Stimulated activated naive CD8-positive, alpha-beta T cell treated with anti-CD3 and anti-CD28 coated beads, Interleukin-15, Interleukin-2, amounts not matched to agents 100 ng/mL and 50 ng/mL, for 24 hours (primary cell): ENCODE results near the gene TOX4.
A peak's percentile ranks its signal among the peaks of the same experiment; 100 is the strongest.

ENCODE experiments used
- H3K27ac Mint-ChIP-seq: one replicate; pipeline ENCODE4 v1.8.0; 2021; ENCODE audit warnings: mild to moderate bottlenecking, mixed read lengths
- H3K27me3 Mint-ChIP-seq: one replicate; pipeline ENCODE4 v1.8.0; 2021; ENCODE audit warnings: mixed read lengths
- H3K36me3 Mint-ChIP-seq: one replicate; pipeline ENCODE4 v1.8.0; 2021; ENCODE audit warnings: low read depth, mixed read lengths
- H3K4me1 Mint-ChIP-seq: one replicate; pipeline ENCODE4 v1.8.0; 2021; ENCODE audit warnings: low read depth, mixed read lengths
- H3K4me3 Mint-ChIP-seq: one replicate; pipeline ENCODE4 v1.8.0; 2021; ENCODE audit warnings: mild to moderate bottlenecking, mixed read lengths
- H3K9me3 Mint-ChIP-seq: one replicate; pipeline ENCODE4 v1.8.0; 2021; ENCODE audit warnings: mixed read lengths

Gene TOX4

DNA sequence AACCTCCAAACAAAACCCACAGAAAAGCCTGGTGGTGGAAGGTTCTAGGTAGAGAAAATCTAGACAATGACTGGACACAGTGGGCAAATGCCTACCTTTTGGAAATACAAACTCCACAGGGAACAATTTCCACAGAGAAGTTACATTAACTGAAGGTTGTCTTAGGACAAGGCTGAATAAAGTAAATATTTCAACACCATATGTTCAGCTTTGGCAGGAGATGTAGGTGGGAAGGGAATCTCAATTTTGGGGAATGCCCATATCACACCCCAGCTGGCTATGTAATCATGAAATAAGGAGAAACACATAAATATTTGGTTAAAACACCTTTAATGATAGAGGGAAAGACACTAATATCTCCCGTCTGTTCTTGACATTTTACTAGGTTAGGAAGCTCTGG lies 43.8 kb downstream of the TOX4 start:
- no peaks in the 10 kb centered on the region for H3K9me3 Mint-ChIP-seq
- H3K27ac Mint-ChIP-seq, result no peak overlapping the region
- peaks cover 3% of the 10 kb centered on the region for H3K4me1 Mint-ChIP-seq
- H3K27me3 Mint-ChIP-seq, result peaks cover 5% of the 10 kb centered on the region
- no peak overlapping the region for H3K4me3 Mint-ChIP-seq
- no peaks in the 10 kb centered on the region for H3K36me3 Mint-ChIP-seq

DNA sequence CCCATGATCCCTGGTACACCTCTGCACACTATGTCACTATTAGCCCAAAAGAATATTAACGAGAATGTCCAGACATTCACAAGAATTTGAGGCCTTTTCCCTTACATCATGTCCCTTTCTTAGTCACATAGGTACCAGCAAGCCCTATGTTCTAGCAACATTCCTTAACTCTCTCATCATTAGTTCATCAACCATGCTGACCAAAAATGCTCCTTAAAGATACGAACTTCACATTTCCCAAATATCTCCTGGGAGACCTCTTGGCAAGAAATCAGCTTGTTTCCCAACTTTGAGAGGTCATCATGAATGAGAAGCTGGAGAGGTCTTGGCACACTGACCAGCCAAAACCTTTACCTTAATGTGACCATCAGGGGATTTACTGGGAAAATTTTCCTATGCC lies 44.5 kb downstream of the TOX4 start:
- H3K9me3 Mint-ChIP-seq, result no peaks in the 10 kb centered on the region
- H3K4me1 Mint-ChIP-seq, result peaks cover 4% of the 10 kb centered on the region
- no peaks in the 10 kb centered on the region for H3K27me3 Mint-ChIP-seq
- H3K4me3 Mint-ChIP-seq, result no peak overlapping the region
- no peaks in the 10 kb centered on the region for H3K36me3 Mint-ChIP-seq
- H3K27ac Mint-ChIP-seq, result no peak overlapping the region

DNA sequence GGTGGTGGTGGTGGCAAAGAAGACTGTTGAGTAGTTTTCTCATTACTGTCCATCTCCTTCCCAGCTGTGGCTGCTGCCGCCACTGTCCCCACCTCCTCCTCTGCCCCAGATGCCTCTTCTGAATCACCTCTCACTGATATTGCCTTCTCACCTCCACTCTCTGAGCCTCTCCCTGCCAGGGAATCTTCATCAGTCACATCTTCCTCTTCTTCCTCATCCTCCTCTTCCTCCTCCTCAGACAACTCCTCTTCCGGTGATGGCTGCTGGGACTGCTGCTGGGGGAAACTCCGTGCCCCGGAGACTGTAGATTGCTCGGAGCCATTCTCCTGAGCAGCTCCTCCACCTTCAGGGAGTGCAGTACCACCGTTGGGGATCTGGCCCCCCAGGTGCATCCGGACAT lies 46.2 kb downstream of the TOX4 start:
- Mint-ChIP-seq H3K4me1 (peaks cover 14% of the 10 kb centered on the region), H3K4me3 (no peak overlapping the region), H3K27ac (no peak overlapping the region), H3K9me3 (no peaks in the 10 kb centered on the region), H3K27me3 (no peaks in the 10 kb centered on the region), H3K36me3 (no peaks in the 10 kb centered on the region)

DNA sequence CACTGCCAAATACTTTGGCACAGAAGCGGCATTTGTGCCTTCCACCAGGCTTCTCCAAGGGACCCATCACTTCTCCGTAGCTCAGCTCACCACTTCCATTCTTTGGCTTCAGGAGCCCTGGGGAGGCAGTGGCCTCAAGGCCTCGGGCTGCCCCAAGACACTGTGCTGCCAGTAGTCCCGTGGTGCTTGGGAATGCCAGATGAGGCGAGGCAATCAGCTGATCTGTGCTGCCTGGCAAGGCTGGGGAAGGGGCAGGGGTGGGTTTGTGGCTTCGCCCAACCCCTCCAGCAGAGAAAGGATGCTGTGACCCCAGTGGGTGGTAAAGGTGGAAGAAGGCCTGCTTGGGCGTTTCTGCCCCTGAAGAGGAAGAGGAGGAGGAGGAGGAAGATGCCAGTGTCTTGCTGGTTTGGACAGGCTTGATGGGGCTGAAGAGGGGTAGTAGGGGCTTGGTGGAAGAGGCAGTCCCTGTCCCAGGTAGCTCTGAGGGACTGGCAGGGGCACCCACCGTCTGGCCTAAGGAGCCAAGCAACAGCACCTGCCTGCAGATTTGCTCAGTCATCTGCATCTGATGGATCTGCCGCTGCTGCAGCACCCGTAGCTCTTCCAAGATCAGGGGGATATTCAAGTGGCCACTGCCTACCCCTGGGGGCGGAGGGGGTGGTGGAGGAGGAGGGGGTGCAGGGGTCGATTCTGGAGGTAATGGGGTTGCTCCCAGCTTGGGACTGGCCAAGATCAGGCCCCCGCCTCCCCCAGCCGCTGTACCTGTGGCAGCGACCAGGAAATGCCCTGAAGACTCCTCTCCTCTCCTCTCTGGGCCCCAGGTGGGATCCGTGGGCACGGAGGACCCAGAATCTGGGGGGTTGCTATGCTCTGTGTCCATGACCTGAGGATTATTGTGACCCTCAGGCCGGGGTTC lies 47.8 kb downstream of the TOX4 start:
- peak overlapping the region; percentile 82 for H3K4me3 Mint-ChIP-seq
- H3K36me3 Mint-ChIP-seq, result no peaks in the 10 kb centered on the region
- no peaks in the 10 kb centered on the region for H3K9me3 Mint-ChIP-seq
- peaks cover 14% of the 10 kb centered on the region for H3K4me1 Mint-ChIP-seq
- peak overlapping the region; percentile 84 for H3K27ac Mint-ChIP-seq
- H3K27me3 Mint-ChIP-seq, result no peaks in the 10 kb centered on the region

GRCh38 chr14:21525571-21525961 lies 48.6 kb downstream of the TOX4 start:
- H3K27ac Mint-ChIP-seq, result peak overlapping the region; percentile 84
- H3K4me1 Mint-ChIP-seq, result peaks cover 14% of the 10 kb centered on the region
- H3K36me3 Mint-ChIP-seq, result no peaks in the 10 kb centered on the region
- peak overlapping the region; percentile 82 for H3K4me3 Mint-ChIP-seq
- H3K9me3 Mint-ChIP-seq, result no peaks in the 10 kb centered on the region
- no peaks in the 10 kb centered on the region for H3K27me3 Mint-ChIP-seq

GRCh38 chr14:21525962-21526671 lies 49.1 kb downstream of the TOX4 start, which contains the start of gene SALL2:
TSS of gene SALL2 (minus strand) at chr14:21526346. CDS start at chr14:21526127, 219 bp downstream.
- Mint-ChIP-seq H3K27ac (peak within 1 kb of the TSS; percentile 84), H3K4me3 (peak within 1 kb of the TSS; percentile 82), H3K4me1 (peaks cover 14% of the 10 kb centered on the region), H3K36me3 (no peaks in the 10 kb centered on the region), H3K27me3 (no peaks in the 10 kb centered on the region), H3K9me3 (no peaks in the 10 kb centered on the region)

DNA sequence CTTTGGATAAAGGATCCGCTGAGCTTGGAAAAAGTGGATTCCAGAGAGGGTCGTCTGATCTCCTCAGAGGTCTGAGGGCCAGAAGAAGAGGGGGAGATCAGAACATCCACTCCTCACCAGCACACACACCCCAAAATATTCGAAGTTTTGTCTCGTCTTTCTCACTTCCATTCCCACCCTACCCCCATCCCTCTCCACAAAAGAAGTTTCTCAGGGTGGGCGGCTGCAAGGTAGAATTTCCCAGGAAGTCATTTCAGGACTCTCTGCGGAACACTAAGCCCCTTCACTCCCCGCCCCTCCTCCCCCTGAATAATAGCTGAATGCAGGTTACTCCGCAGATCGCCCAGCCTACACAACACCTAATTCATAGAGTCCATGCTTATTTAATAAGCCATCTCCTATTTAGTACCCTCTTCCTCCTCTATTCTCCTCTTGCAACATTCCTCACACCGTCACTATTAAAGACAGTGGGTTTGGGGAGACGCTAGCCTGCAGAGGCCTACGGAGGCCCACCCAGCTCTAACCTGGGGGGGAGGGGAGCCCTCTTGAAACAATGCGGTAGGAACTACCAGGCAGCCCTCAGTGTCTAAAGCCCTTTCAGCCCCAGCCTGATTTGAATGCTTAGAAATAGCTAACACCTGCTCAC lies 49.8 kb downstream of the TOX4 start:
- peak overlapping the region; percentile 82 for H3K4me3 Mint-ChIP-seq

GRCh38 chr14:21527318-21527679 lies 50.3 kb downstream of the TOX4 start:
- Mint-ChIP-seq H3K27me3 (no peaks in the 10 kb centered on the region), H3K9me3 (no peaks in the 10 kb centered on the region), H3K4me3 (peak overlapping the region; percentile 82), H3K27ac (peak overlapping the region; percentile 49), H3K4me1 (peaks cover 14% of the 10 kb centered on the region), H3K36me3 (no peaks in the 10 kb centered on the region)

More for the DNA sequence above, 49.8 kb downstream of the TOX4 start:
- H3K4me1 Mint-ChIP-seq, result peaks cover 14% of the 10 kb centered on the region
- peak overlapping the region; percentile 49 for H3K27ac Mint-ChIP-seq
- no peaks in the 10 kb centered on the region for H3K36me3 Mint-ChIP-seq
- no peaks in the 10 kb centered on the region for H3K9me3 Mint-ChIP-seq
- H3K27me3 Mint-ChIP-seq, result no peaks in the 10 kb centered on the region

DNA sequence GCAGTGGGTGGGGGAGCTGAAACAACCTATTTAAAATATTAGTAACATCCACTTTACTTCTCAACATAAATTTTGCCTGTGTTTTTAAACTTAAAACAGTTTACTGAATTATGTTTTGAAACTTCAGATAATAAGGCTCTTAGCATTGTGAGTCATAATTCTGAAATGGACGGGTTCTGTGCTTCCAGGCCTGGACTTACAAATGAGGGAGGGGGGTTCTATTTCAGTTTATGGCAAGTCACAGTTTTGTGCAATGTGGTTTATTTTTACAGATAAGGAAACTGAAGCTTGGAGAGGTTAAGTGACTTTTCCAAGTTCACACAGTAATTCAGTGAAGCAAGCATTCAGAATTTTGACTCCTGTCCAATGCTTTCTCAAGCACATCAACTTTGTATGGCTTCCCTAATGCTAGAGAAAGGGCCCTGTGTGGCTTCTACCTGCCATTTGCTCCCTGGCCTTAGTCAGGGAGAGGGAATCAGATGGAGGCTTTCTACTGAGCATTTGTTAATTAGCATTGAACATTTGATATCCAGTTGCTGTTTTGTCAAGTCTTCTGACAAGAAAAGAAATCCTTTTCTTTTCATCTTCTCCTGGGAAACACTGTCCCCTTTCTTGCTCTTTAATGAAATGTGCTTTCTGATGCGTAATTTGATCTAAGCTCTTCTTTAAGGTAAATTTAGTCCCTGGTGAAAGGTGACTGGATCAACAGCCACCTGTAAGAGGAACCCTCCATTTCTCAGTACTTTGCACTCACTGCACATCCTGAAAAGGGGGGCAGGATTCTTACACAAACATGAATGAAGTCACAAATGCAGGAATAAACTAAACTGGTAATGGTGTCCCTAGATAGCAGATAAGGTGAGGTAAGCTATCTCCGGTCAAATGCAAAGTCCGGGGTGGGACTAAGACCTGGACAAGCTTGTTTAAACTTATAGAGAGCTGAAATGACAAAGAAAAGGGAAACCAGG lies 51.7 kb downstream of the TOX4 start:
- no peak overlapping the region for H3K27ac Mint-ChIP-seq
- peaks cover 4% of the 10 kb centered on the region for H3K27me3 Mint-ChIP-seq

DNA sequence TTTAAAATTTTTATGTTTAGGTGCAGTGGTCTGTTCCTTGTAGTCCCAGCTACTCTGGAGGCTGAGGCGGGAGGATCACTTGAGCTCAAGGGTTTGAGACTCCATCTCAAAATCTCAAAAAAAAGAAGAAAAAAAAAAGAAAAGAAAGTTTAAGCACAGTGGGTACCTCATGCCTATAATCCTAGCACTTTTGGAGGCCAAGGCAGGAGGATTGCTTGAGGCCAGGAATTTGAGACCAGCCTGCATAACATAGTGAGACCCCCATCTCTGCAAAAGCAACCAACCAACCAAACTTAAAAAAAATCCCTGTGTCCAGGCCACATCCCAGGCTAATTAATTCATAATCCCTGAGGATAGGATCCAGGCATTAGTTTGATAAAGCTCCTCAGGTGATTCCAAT lies 52.5 kb downstream of the TOX4 start:
- H3K4me3 Mint-ChIP-seq, result no peak overlapping the region
- H3K4me1 Mint-ChIP-seq, result peaks cover 14% of the 10 kb centered on the region
- peaks cover 8% of the 10 kb centered on the region for H3K27me3 Mint-ChIP-seq
- H3K27ac Mint-ChIP-seq, result no peak overlapping the region
- H3K9me3 Mint-ChIP-seq, result no peaks in the 10 kb centered on the region
- no peaks in the 10 kb centered on the region for H3K36me3 Mint-ChIP-seq

More for the DNA sequence above, 51.7 kb downstream of the TOX4 start:
- Mint-ChIP-seq H3K4me3 (no peak overlapping the region), H3K36me3 (no peaks in the 10 kb centered on the region), H3K4me1 (peaks cover 14% of the 10 kb centered on the region), H3K9me3 (no peaks in the 10 kb centered on the region)

- Mint-ChIP-seq H3K27me3 (peaks cover 39% of the 10 kb centered on the region), H3K36me3 (no peaks in the 10 kb centered on the region), H3K4me1 (peaks cover 6% of the 10 kb centered on the region), H3K27ac (no peak overlapping the region), H3K9me3 (no peaks in the 10 kb centered on the region), H3K4me3 (no peak overlapping the region)
Observed at GRCh38 chr14:21533294-21533693, 56.3 kb downstream of the TOX4 start.

DNA sequence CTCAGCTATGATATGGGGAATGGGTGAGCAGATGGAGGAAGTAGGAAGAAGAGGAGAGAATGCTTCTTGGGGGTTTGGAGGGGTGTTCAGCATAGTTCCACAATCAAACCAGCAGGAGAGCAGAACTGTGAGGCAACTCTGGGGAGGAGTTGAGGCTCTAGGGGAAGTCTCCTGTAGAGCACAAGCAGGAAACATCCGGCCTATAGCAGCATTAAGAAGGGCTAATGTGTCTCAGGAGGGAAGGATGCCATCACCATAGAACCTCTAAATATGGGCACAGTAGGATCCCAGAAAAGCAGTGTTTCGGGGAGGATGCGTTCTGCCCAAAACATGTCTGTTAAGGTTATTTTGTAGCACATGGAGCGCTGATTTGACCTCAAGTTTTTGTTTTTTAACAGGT lies 57.6 kb downstream of the TOX4 start:
- Mint-ChIP-seq H3K27ac (no peak overlapping the region), H3K9me3 (no peaks in the 10 kb centered on the region), H3K36me3 (no peaks in the 10 kb centered on the region), H3K4me1 (peaks cover 6% of the 10 kb centered on the region), H3K27me3 (peaks cover 52% of the 10 kb centered on the region), H3K4me3 (no peak overlapping the region)

- Mint-ChIP-seq H3K9me3 (no peaks in the 10 kb centered on the region), H3K27ac (no peak overlapping the region), H3K4me3 (no peak overlapping the region), H3K4me1 (peaks cover 6% of the 10 kb centered on the region), H3K36me3 (no peaks in the 10 kb centered on the region), H3K27me3 (peaks cover 56% of the 10 kb centered on the region)
Observed at GRCh38 chr14:21535545-21536417, 58.8 kb downstream of the TOX4 start.
